Left lung (tissue), 10 donors: ENCODE measurements around the gene VAV3. TPM values are rescaled to one million over a fixed set of nuclear protein-coding genes. Genes with fewer than 3 reads are reported as not detected.
"Not testable (repeated sequence)": the region's sequence is repeated elsewhere in the genome, so short reads cannot be mapped to it uniquely, and the experiment has no call there.

Experiments used
- ATAC-seq: fragments of 200-7000 bp; cut with Tn5 transposase; one replicate; pipeline ENCODE4 v1.9.1; 2020; ENCODE audit warnings: moderate library complexity
- DNase-seq, 4 donors: peaks; one replicate each; pipeline ENCODE4 v3.0.0-alpha.2; 2013 to 2020
- H3K27ac ChIP-seq, 2 donors: fragments of 200-600 bp; sonication (generic) in 1 of 2; one replicate each; pipeline versions ENCODE4 v1.5.0 to v1.8.0; 2020 to 2021
- H3K27me3 ChIP-seq, 2 donors: fragments of 200-600 bp; sonication (generic) in 1 of 2; one replicate each; pipeline versions ENCODE4 v1.5.0 to v1.8.0; 2020 to 2021
- H3K36me3 ChIP-seq, 2 donors: fragments of 200-600 bp; sonication (generic) in 1 of 2; one replicate each; pipeline versions ENCODE4 v1.5.0 to v1.8.0; 2020 to 2021
- H3K4me1 ChIP-seq, 2 donors: fragments of 200-600 bp; one replicate each; pipeline ENCODE4 v1.8.0; 2021
- H3K4me3 ChIP-seq, 2 donors: fragments of 200-600 bp; sonication (generic) in 1 of 2; one replicate each; pipeline versions ENCODE4 v1.5.0 to v1.8.0; 2020 to 2021; ENCODE audit warnings: mild to moderate bottlenecking in 1 of 2
- H3K9me3 ChIP-seq, 2 donors: fragments of 200-600 bp; sonication (generic) in 1 of 2; one replicate each; pipeline versions ENCODE4 v1.5.0 to v1.8.0; 2020 to 2021
- intact Hi-C, 2 donors: fragments of 100-400 bp; cut with DNase I; formaldehyde crosslinking; loops; one replicate each; pipeline versions ENCODE4 v1.11.2 to v1.14.2; 2022
- polyA plus RNA-seq, 6 donors: library from polyadenylated mRNA; unstranded; fragments of 120-200 nt; gene quantifications; one replicate each; pipeline ENCODE4 v1.2.1, GENCODE V29; 2013; ENCODE audit not compliant: insufficient read length in 6 of 6
- total RNA-seq, 2 donors: library from RNA; stranded (reverse); fragmentation: NEBNext Ultra II Directional; extraction: Animal tissue kit (Norgen Biotek cat#: 25700); gene quantifications; one replicate each; pipeline ENCODE4 v1.2.1, GENCODE V29; 2021
- TF ChIP-seq, protein P1 (sequence below), 2 donors: fragments of 200-600 bp; sonication (generic) in 1 of 2; IDR thresholded peaks; one replicate each; pipeline versions ENCODE4 v1.5.0 to v1.8.0; 2021; ENCODE audit warnings: antibody characterized with exemption in 2 of 2
- donor health status: DM: no; HTN: yes; CAD: no.
- donor health status: DM: no; HTN: no; CAD: no.

VAV3 gene
- total and polyA plus RNA-seq, 8 donors = 5.3 to 14.5 (median 7.2) TPM

GRCh38 chr1:107748531-107748930 lies 216.4 kb downstream of the VAV3 start:
- DNase-seq (peak in 1 of 4 donors; percentile 51), ATAC-seq (peak; percentile 62)
- H3K27ac ChIP-seq = no peak overlapping the region
- intact Hi-C loops = no loop called here
- TF ChIP-seq, protein P1, sequence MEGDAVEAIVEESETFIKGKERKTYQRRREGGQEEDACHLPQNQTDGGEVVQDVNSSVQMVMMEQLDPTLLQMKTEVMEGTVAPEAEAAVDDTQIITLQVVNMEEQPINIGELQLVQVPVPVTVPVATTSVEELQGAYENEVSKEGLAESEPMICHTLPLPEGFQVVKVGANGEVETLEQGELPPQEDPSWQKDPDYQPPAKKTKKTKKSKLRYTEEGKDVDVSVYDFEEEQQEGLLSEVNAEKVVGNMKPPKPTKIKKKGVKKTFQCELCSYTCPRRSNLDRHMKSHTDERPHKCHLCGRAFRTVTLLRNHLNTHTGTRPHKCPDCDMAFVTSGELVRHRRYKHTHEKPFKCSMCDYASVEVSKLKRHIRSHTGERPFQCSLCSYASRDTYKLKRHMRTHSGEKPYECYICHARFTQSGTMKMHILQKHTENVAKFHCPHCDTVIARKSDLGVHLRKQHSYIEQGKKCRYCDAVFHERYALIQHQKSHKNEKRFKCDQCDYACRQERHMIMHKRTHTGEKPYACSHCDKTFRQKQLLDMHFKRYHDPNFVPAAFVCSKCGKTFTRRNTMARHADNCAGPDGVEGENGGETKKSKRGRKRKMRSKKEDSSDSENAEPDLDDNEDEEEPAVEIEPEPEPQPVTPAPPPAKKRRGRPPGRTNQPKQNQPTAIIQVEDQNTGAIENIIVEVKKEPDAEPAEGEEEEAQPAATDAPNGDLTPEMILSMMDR (IDR thresholded peaks at IDR 0.05) = no peak
- H3K4me3 ChIP-seq = no peak overlapping the region
- no peaks in the 10 kb centered on the region for H3K27me3 ChIP-seq
- H3K9me3 ChIP-seq = no peaks in the 10 kb centered on the region
- H3K36me3 ChIP-seq = no peaks in the 10 kb centered on the region
- H3K4me1 ChIP-seq = no peaks in the 10 kb centered on the region

DNA sequence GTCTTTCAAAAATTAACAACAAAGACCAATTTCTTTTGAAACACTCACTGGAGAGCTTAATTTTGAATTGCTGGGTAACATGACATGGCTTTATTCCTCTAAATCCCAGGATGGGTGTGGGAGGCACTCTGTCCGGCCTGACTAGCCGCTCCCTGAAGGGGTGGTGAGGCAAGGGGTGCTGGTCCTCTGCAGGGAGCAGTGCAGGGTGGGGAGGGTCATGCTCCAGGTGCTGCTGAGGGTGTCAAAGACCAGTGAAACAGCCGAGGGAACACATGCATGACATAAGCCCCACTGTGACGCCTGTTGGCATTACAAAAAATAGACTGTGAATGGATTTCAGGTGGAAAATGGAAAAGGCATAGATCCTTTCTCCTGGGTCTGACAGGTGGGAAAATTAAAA lies 223.7 kb downstream of the VAV3 start:
- ATAC-seq = no peak
- intact Hi-C loops = no loop called here
- H3K4me3 ChIP-seq = no peak overlapping the region

DNA sequence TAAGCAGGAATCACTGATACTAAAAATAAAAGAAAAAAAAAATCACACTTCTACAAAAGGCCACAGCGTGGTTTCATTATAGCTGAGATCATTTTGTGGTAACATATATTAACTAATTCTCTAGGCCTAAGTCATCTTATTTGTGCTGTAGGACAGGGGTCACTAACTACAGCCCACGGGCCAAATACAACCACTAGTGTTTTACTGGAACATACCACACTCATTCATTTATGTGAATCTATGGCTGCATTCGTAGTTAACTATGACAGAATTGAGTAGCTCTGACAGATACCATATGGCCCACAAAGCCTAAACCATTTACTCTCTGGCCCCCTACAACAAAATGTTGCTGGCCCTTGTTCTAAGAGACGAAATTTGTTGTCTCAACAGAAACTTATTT lies 224.4 kb downstream of the VAV3 start:
- Histone ChIP-seq H3K4me1 (peaks cover 0 to 6% of the 10 kb centered on the region in 2 donors), H3K27me3 (no peaks in the 10 kb centered on the region), H3K36me3 (no peaks in the 10 kb centered on the region), H3K4me3 (no peak overlapping the region), H3K27ac (peak overlapping the region in 1 of 2 donors; percentile 33), H3K9me3 (no peaks in the 10 kb centered on the region)
- intact Hi-C loops = no loop called here
- DNase-seq = peak in 2 of 4 donors; percentile 87 to 92
- TF ChIP-seq, protein P1 (IDR thresholded peaks at IDR 0.05) = no peak
- ATAC-seq = peak; percentile 37

More for the DNA sequence above, 223.7 kb downstream of the VAV3 start:
- Histone ChIP-seq H3K27me3 (no peaks in the 10 kb centered on the region), H3K27ac (peak overlapping the region in 1 of 2 donors; percentile 33), H3K9me3 (no peaks in the 10 kb centered on the region), H3K4me1 (peaks cover 0 to 6% of the 10 kb centered on the region in 2 donors), H3K36me3 (no peaks in the 10 kb centered on the region)
- DNase-seq = no peak
- TF ChIP-seq, protein P1 (IDR thresholded peaks at IDR 0.05) = no peak

- DNase-seq = no peak
- no peaks in the 10 kb centered on the region for H3K9me3 ChIP-seq
- TF ChIP-seq, protein P1 (IDR thresholded peaks at IDR 0.05) = no peak
- H3K4me3 ChIP-seq = no peak overlapping the region
- no peak for ATAC-seq
- H3K27ac ChIP-seq = peak overlapping the region; percentile 6 to 31
- intact Hi-C loops = no loop called here
- no peaks in the 10 kb centered on the region for H3K27me3 ChIP-seq
- H3K36me3 ChIP-seq = no peaks in the 10 kb centered on the region
- peaks cover 0 to 6% of the 10 kb centered on the region in 2 donors for H3K4me1 ChIP-seq
Observed at GRCh38 chr1:107739651-107740050, 225.3 kb downstream of the VAV3 start.

DNA sequence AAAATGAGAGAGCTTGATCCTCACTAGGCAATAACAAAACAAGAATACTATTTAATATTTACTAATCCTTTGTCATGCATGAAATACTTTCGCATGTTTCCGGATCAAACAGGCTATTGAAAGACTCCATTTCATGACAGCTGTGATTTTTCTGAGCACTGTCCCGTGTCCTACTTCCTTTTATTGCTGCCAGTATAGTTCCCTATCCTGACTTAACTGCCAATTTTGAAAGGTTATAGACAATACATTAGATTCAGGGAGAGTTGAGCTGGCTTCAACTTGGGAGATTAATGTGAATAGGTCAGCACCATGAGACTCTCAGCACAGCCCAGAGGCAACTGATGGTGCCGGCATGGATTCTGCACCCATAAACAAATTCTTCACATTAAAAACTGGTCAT lies 225.8 kb downstream of the VAV3 start:
- TF ChIP-seq, protein P1 (IDR thresholded peaks at IDR 0.05) = no peak
- Histone ChIP-seq H3K27ac (peak overlapping the region; percentile 6 to 31), H3K4me3 (no peak overlapping the region), H3K27me3 (no peaks in the 10 kb centered on the region), H3K4me1 (peaks cover 0 to 6% of the 10 kb centered on the region in 2 donors), H3K36me3 (no peaks in the 10 kb centered on the region), H3K9me3 (no peaks in the 10 kb centered on the region)
- intact Hi-C loops = no loop called here
- peak; percentile 56 for ATAC-seq
- DNase-seq = peak in 1 of 4 donors; percentile 37

- H3K4me1 ChIP-seq, H3K4me3 ChIP-seq, H3K27ac ChIP-seq, H3K9me3 ChIP-seq, H3K27me3 ChIP-seq, DNase-seq, H3K36me3 ChIP-seq, ATAC-seq, intact Hi-C loops: not testable (repeated sequence)
Observed at GRCh38 chr1:107733401-107733800, 231.6 kb downstream of the VAV3 start.
